ENCODE results near the gene CKAP2L. TPM values are rescaled to one million over a fixed set of nuclear protein-coding genes. Genes with fewer than 3 reads are reported as not detected.

The CKAP2L gene
- total RNA-seq, 4 donors from 2014 or later = 1.2 to 11.3 (median 2.0) TPM

GRCh38 chr2:112733456-112733855 lies 31.0 kb downstream of the CKAP2L start:
- DNase-seq (ENCODE audit: low spot score in 2 of 2) = no peak
- H3K4me3 ChIP-seq (ENCODE audit: low read depth, poor library complexity, severe bottlenecking) = no peak overlapping the region
- 60 to 70% methylated on average over 4 of the region's 4 CpGs for WGBS, 2 donors
- TF ChIP-seq CTCF (IDR thresholded peaks at IDR 0.05) = no peak
- TF ChIP-seq POLR2A (IDR thresholded peaks at IDR 0.05) = no peak
- intact Hi-C loops (cut with DNase I; ENCODE audit: low total_unique reads) = no loop called here

- TF ChIP-seq CTCF (IDR thresholded peaks at IDR 0.05) (no peak), POLR2A (IDR thresholded peaks at IDR 0.05) (no peak)
- WGBS, 2 donors = 89 to 91% methylated on average over 2 of the region's 2 CpGs
- no peak for DNase-seq (ENCODE audit: low spot score in 2 of 2)
- intact Hi-C loops (cut with DNase I; ENCODE audit: low total_unique reads) = no loop called here
- H3K4me3 ChIP-seq (ENCODE audit: low read depth, poor library complexity, severe bottlenecking) = no peak overlapping the region
These were observed 32.9 kb downstream of the CKAP2L start for GRCh38 chr2:112731479-112731878.

GRCh38 chr2:112730791-112731190 lies 33.6 kb downstream of the CKAP2L start:
- intact Hi-C loops (cut with DNase I; ENCODE audit: low total_unique reads) = no loop called here
- WGBS, 2 donors = 79 to 93% methylated on average over 5 of the region's 5 CpGs
- no peak for DNase-seq (ENCODE audit: low spot score in 2 of 2)
- TF ChIP-seq CTCF (IDR thresholded peaks at IDR 0.05) (no peak), POLR2A (IDR thresholded peaks at IDR 0.05) (no peak)
- no peak overlapping the region for H3K4me3 ChIP-seq (ENCODE audit: low read depth, poor library complexity, severe bottlenecking)

- DNase-seq (ENCODE audit: low spot score in 2 of 2) = no peak
- TF ChIP-seq POLR2A (IDR thresholded peaks at IDR 0.05) (no peak), CTCF (IDR thresholded peaks at IDR 0.05) (no peak)
- WGBS, 2 donors = 81 to 84% methylated on average over 8 of the region's 8 CpGs
- intact Hi-C loops (cut with DNase I; ENCODE audit: low total_unique reads) = no loop called here
- H3K4me3 ChIP-seq (ENCODE audit: low read depth, poor library complexity, severe bottlenecking) = no peak overlapping the region
These were observed 34.2 kb downstream of the CKAP2L start for GRCh38 chr2:112730216-112730615.

GRCh38 chr2:112728378-112729175 lies 35.8 kb downstream of the CKAP2L start:
- TF ChIP-seq POLR2A (IDR thresholded peaks at IDR 0.05) = no peak
- no peak for TF ChIP-seq CTCF (IDR thresholded peaks at IDR 0.05)
- intact Hi-C loops (cut with DNase I; ENCODE audit: low total_unique reads) = loop anchor here (10.0 kb wide), 1 partner anchor 244 kb away; the partner anchor contains the start of gene TTL

GRCh38 chr2:112728029-112728362 lies 36.4 kb downstream of the CKAP2L start:
- H3K4me3 ChIP-seq (ENCODE audit: low read depth, poor library complexity, severe bottlenecking) = no peak overlapping the region
- intact Hi-C loops (cut with DNase I; ENCODE audit: low total_unique reads) = loop anchor here (10.0 kb wide), 1 partner anchor 243 kb away; the partner anchor contains the start of gene TTL
- DNase-seq (ENCODE audit: low spot score in 2 of 2) = no peak
- 76 to 83% methylated on average over 4 of the region's 4 CpGs for WGBS, 2 donors
- TF ChIP-seq POLR2A (IDR thresholded peaks at IDR 0.05) = no peak
- no peak for TF ChIP-seq CTCF (IDR thresholded peaks at IDR 0.05)

More at GRCh38 chr2:112728378-112729175, 35.8 kb downstream of the CKAP2L start:
- H3K4me3 ChIP-seq (ENCODE audit: low read depth, poor library complexity, severe bottlenecking) = no peak overlapping the region
- 62% methylated on average over 11 of the region's 11 CpGs for WGBS, 2 donors
- no peak for DNase-seq (ENCODE audit: low spot score in 2 of 2)
